HEK293 (cell line): ENCODE results near the gene PAK5.

Source experiments
- CTCF ChIA-PET: fragments of 350-600 bp; formaldehyde crosslinking; extraction: SDS; loops from one replicate; lab custom pipeline; 2021; ENCODE audit warnings: antibody characterized with exemption; lab: Yijun Ruan, JAX
- POLR2A ChIA-PET: fragments of 300-600 bp; formaldehyde crosslinking; extraction: SDS; loops from one replicate; lab custom pipeline; 2020; ENCODE audit warnings: antibody characterized with exemption, inconsistent platforms; lab: Yijun Ruan, JAX
- H3K27ac ChIP-seq: fragments of 200-500 bp; sonication (Bioruptor generic); 2 replicates; pipeline ENCODE4 v1.5.1; 2014; ENCODE audit warnings: low read depth, low read length, control low read depth, inconsistent platforms; ENCODE audit errors: extremely low read depth
- H3K36me3 ChIP-seq, 2 experiments: fragments of 200-500 bp in 1 of 2; sonication (Bioruptor generic) in 1 of 2; 1 replicate in 1 of 2; 2 replicates in 1 of 2; pipeline ENCODE4 v1.5.1; 2014 to 2017; ENCODE audit warnings: inconsistent platforms in 2 of 2, low read length in 2 of 2; ENCODE audit not compliant: control insufficient read depth in 2 of 2, insufficient read depth in 1 of 2
- H3K4me1 ChIP-seq: fragments of 200-500 bp; sonication (Bioruptor generic); 2 replicates; pipeline ENCODE4 v1.5.1; 2014; ENCODE audit warnings: mild to moderate bottlenecking, low read length, inconsistent platforms; ENCODE audit not compliant: control insufficient read depth, insufficient read depth
- H3K4me3 ChIP-seq: 2 replicates; pipeline ENCODE4 v1.5.1; 2011; ENCODE audit warnings: low read depth, mild to moderate bottlenecking, control low read depth, low read length, moderate library complexity
- H3K9me3 ChIP-seq: fragments of 200-500 bp; sonication (Bioruptor generic); 2 replicates; pipeline ENCODE4 v1.5.1; 2014; ENCODE audit warnings: low read depth, low read length, inconsistent platforms; ENCODE audit not compliant: control insufficient read depth, insufficient read depth
- BCL6B ChIP-seq: fragments of 450-650 bp; formaldehyde crosslinking; IDR thresholded peaks from 2 replicates; pipeline ENCODE4 v1.5.1; 2017; ENCODE audit warnings: missing biosample characterization, missing genetic modification characterization
- CTCF ChIP-seq: fragments of 450-650 bp; formaldehyde crosslinking; IDR thresholded peaks from 2 replicates; pipeline ENCODE4 v1.5.1; 2016; ENCODE audit warnings: missing biosample characterization, missing genetic modification characterization
- EGR2 ChIP-seq: fragments of 450-650 bp; formaldehyde crosslinking; IDR thresholded peaks from 2 replicates; pipeline ENCODE4 v1.5.1; 2016; ENCODE audit warnings: low read depth, missing biosample characterization, missing genetic modification characterization
- HOXC10 ChIP-seq: sonication (generic); formaldehyde crosslinking; IDR thresholded peaks from 2 replicates; pipeline ENCODE4 v1.8.1; 2023; ENCODE audit warnings: mild to moderate bottlenecking, missing genetic modification reagents
- HOXD13 ChIP-seq: sonication (generic); formaldehyde crosslinking; IDR thresholded peaks from 2 replicates; pipeline ENCODE4 v1.8.0; 2022; ENCODE audit warnings: missing genetic modification reagents, borderline replicate concordance
- KLF8 ChIP-seq: fragments of 450-650 bp; formaldehyde crosslinking; IDR thresholded peaks from 2 replicates; pipeline ENCODE4 v1.5.1; 2016; ENCODE audit warnings: missing biosample characterization, missing genetic modification characterization
- MZF1 ChIP-seq: fragments of 450-650 bp; formaldehyde crosslinking; IDR thresholded peaks from 2 replicates; pipeline ENCODE4 v1.5.1; 2017; ENCODE audit warnings: missing biosample characterization, missing genetic modification characterization, borderline replicate concordance
- ZBTB10 ChIP-seq: fragments of 450-650 bp; formaldehyde crosslinking; IDR thresholded peaks from 2 replicates; pipeline ENCODE4 v1.5.1; 2016; ENCODE audit warnings: missing biosample characterization, missing genetic modification characterization
- ZBTB7A ChIP-seq: fragments of 450-650 bp; formaldehyde crosslinking; IDR thresholded peaks from 2 replicates; pipeline ENCODE4 v1.5.1; 2016; ENCODE audit warnings: low read depth, missing biosample characterization, missing genetic modification characterization
- ZFP37 ChIP-seq: fragments of 450-650 bp; formaldehyde crosslinking; IDR thresholded peaks from 2 replicates; pipeline ENCODE4 v1.5.1; 2016; ENCODE audit warnings: missing biosample characterization, missing genetic modification characterization
- ZNF114 ChIP-seq: fragments of 450-650 bp; formaldehyde crosslinking; IDR thresholded peaks from 2 replicates; pipeline ENCODE4 v1.5.0; 2017; ENCODE audit warnings: missing biosample characterization, missing genetic modification characterization
- ZNF133 ChIP-seq: fragments of 450-650 bp; formaldehyde crosslinking; IDR thresholded peaks from 2 replicates; pipeline ENCODE4 v1.5.1; 2016; ENCODE audit warnings: missing biosample characterization, missing genetic modification characterization
- ZNF169 ChIP-seq: fragments of 450-650 bp; formaldehyde crosslinking; IDR thresholded peaks from 2 replicates; pipeline ENCODE4 v1.5.1; 2016; ENCODE audit warnings: missing biosample characterization, missing genetic modification characterization
- ZNF324 ChIP-seq: fragments of 450-650 bp; formaldehyde crosslinking; IDR thresholded peaks from 2 replicates; pipeline ENCODE4 v1.5.1; 2016; ENCODE audit warnings: missing biosample characterization, missing genetic modification characterization
- ZNF350 ChIP-seq: fragments of 450-650 bp; formaldehyde crosslinking; IDR thresholded peaks from 2 replicates; pipeline ENCODE4 v1.5.0; 2017; ENCODE audit warnings: missing biosample characterization, mild to moderate bottlenecking, missing genetic modification characterization
- ZNF513 ChIP-seq: fragments of 450-650 bp; IDR thresholded peaks from 2 replicates; pipeline ENCODE4 v1.5.1; 2018; ENCODE audit warnings: missing biosample characterization, missing genetic modification characterization
- ZNF514 ChIP-seq: fragments of 450-650 bp; formaldehyde crosslinking; IDR thresholded peaks from 2 replicates; pipeline ENCODE4 v1.5.1; 2016; ENCODE audit warnings: missing biosample characterization, missing genetic modification characterization
- ZNF549 ChIP-seq: fragments of 450-650 bp; IDR thresholded peaks from 2 replicates; pipeline ENCODE4 v1.5.1; 2018; ENCODE audit warnings: missing biosample characterization, missing genetic modification characterization, mild to moderate bottlenecking, inconsistent platforms, moderate library complexity
- ZNF596 ChIP-seq: fragments of 450-650 bp; IDR thresholded peaks from 2 replicates; pipeline ENCODE4 v1.5.0; 2018; ENCODE audit warnings: missing biosample characterization, mild to moderate bottlenecking, missing genetic modification characterization, moderate library complexity

The PAK5 gene

GRCh38 chr20:9574181-9574580 is 264.7 kb downstream of the PAK5 start:
- H3K4me3 ChIP-seq, result no peak overlapping the region
- no peak overlapping the region for H3K27ac ChIP-seq
- H3K9me3 ChIP-seq, result no peaks in the 10 kb centered on the region
- POLR2A ChIA-PET, result no interaction called here
- TF ChIP-seq ZNF114 (tag by site-specific recombination), result no peak
- TF ChIP-seq HOXD13 (CRISPR knock-in tag), result no peak
- TF ChIP-seq BCL6B (tag by site-specific recombination), result no peak
- TF ChIP-seq HOXC10 (CRISPR knock-in tag), result no peak
- no peak for TF ChIP-seq KLF8 (tag by site-specific recombination)
- TF ChIP-seq EGR2 (tag by site-specific recombination), result no peak
- TF ChIP-seq ZBTB7A (tag by site-specific recombination), result no peak
- no peak for TF ChIP-seq ZNF169 (tag by site-specific recombination)
- no peak for TF ChIP-seq ZBTB10 (tag by site-specific recombination)
- TF ChIP-seq ZNF324 (tag by site-specific recombination), result no peak
- no peak for TF ChIP-seq ZNF514
- no peak for TF ChIP-seq ZFP37 (tag by site-specific recombination)
- no peak for TF ChIP-seq ZNF133 (tag by site-specific recombination)
- TF ChIP-seq ZNF596 (tag by site-specific recombination), result no peak
- no peak for TF ChIP-seq ZNF549
- no peak for TF ChIP-seq ZNF513 (tag by site-specific recombination)
- TF ChIP-seq MZF1, result no peak
- TF ChIP-seq ZNF350 (tag by site-specific recombination), result no peak
- TF ChIP-seq CTCF (tag by site-specific recombination), result no peak
- TF ChIP-seq, all 188 proteins: peak for 0
- CTCF ChIA-PET, result no interaction called here
- no peaks in the 10 kb centered on the region for H3K36me3 ChIP-seq
- H3K4me1 ChIP-seq, result no peaks in the 10 kb centered on the region
